GM21360 (cell line): ENCODE data around the gene MTCH1.

Experiments
- ATAC-seq: cut with Tn5 transposase; IDR thresholded peaks from one replicate; pipeline ENCODE4 v1.9.1; 2021; ENCODE audit warnings: mild to moderate bottlenecking, moderate library complexity; ENCODE audit not compliant: unreplicated experiment

Gene MTCH1

GRCh38 chr6:36929152-36929551 is 56.8 kb downstream of the MTCH1 start:
- no peak for ATAC-seq

GRCh38 chr6:36928547-36928918 is 57.5 kb downstream of the MTCH1 start:
- ATAC-seq = no peak

- no peak for ATAC-seq
Observed at GRCh38 chr6:36927691-36928546, 58.1 kb downstream of the MTCH1 start.

GRCh38 chr6:36926708-36927513 is 59.1 kb downstream of the MTCH1 start:
- no peak for ATAC-seq

GRCh38 chr6:36925809-36926208 is 60.2 kb downstream of the MTCH1 start:
- no peak for ATAC-seq

GRCh38 chr6:36924778-36925374 is 61.1 kb downstream of the MTCH1 start:
- no peak for ATAC-seq

GRCh38 chr6:36924131-36924530 is 61.9 kb downstream of the MTCH1 start:
- ATAC-seq = no peak

- ATAC-seq = no peak
Observed at GRCh38 chr6:36920546-36920945, 65.5 kb downstream of the MTCH1 start.

GRCh38 chr6:36920049-36920448 is 65.9 kb downstream of the MTCH1 start:
- ATAC-seq = no peak
